Tibial nerve (tissue), 4 donors: ENCODE data around the gene RGS6.

Source experiments
- EP300 ChIP-seq, 2 donors: sonication (generic); formaldehyde crosslinking; IDR thresholded peaks; one replicate each; pipeline ENCODE4 v1.6.1; 2017; ENCODE audit warnings: antibody characterized with exemption in 2 of 2, mild to moderate bottlenecking in 1 of 2
- POLR2A ChIP-seq, 2 donors: fragments of 450-650 bp; IDR thresholded peaks; one replicate each; pipeline ENCODE4 v1.6.1; 2017; ENCODE audit warnings: antibody characterized with exemption in 2 of 2, mild to moderate bottlenecking in 2 of 2, moderate library complexity in 2 of 2
- TF ChIP-seq, protein P1 (sequence below), 5 experiments: fragments of 200-600 bp in 3 of 5; fragments of 450-650 bp in 2 of 5; sonication (generic) in 3 of 5; IDR thresholded peaks; one replicate each; pipeline ENCODE4 v1.5.1; 2016 to 2019; ENCODE audit warnings: antibody characterized with exemption in 5 of 5, mild to moderate bottlenecking in 3 of 5, moderate library complexity in 2 of 5

DNA sequence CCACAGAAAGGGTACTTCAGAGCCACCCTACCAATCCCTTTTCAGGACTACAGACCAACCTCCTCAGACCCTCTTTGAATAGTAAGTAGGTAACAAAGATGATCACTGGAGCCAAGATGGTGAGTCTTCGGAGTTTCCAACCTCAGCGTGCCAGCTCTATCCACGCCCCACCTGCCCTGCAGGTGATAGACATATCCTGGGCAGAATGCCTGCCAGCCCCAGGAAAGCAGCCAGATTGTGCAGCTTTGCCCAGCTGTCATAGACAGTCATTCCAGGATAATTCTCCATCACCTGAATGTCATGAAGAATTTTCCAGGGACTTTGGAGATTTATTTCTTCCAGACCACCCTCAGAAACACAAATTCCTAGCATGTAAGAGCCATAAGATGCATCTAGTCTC lies 434.4 kb downstream of the RGS6 start:
- TF ChIP-seq, protein P1, sequence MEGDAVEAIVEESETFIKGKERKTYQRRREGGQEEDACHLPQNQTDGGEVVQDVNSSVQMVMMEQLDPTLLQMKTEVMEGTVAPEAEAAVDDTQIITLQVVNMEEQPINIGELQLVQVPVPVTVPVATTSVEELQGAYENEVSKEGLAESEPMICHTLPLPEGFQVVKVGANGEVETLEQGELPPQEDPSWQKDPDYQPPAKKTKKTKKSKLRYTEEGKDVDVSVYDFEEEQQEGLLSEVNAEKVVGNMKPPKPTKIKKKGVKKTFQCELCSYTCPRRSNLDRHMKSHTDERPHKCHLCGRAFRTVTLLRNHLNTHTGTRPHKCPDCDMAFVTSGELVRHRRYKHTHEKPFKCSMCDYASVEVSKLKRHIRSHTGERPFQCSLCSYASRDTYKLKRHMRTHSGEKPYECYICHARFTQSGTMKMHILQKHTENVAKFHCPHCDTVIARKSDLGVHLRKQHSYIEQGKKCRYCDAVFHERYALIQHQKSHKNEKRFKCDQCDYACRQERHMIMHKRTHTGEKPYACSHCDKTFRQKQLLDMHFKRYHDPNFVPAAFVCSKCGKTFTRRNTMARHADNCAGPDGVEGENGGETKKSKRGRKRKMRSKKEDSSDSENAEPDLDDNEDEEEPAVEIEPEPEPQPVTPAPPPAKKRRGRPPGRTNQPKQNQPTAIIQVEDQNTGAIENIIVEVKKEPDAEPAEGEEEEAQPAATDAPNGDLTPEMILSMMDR (IDR thresholded peaks at IDR 0.05), result no peak
- TF ChIP-seq POLR2A (IDR thresholded peaks at IDR 0.05) (no peak), EP300 (IDR thresholded peaks at IDR 0.05) (no peak)
